OCI-LY1 (cell line): Measurements from ENCODE around the gene KRTAP20-1.

ENCODE experiments used
- CTCF ChIP-seq: fragments of 200-600 bp; sonication (generic), shearing (Covaris generic); IDR thresholded peaks from 2 replicates; pipeline ENCODE4 v1.5.1; 2017; ENCODE audit warnings: mild to moderate bottlenecking, antibody characterized with exemption, low read length, moderate library complexity, mixed read lengths
- EZH2 ChIP-seq: fragments of 200-600 bp; sonication (generic), shearing (Covaris generic); IDR thresholded peaks from 2 replicates; pipeline ENCODE4 v1.8.0; 2017; ENCODE audit warnings: borderline replicate concordance, mixed run types, mild to moderate bottlenecking, antibody characterized with exemption, low read length, moderate library complexity, mixed read lengths

GRCh38 chr21:30642564-30642963 is 26.3 kb downstream of the KRTAP20-1 start, which contains the start of gene KRTAP20-3:
- TF ChIP-seq CTCF (no peak), EZH2 (no peak)
